Measurements from ENCODE around the gene GJD3. TPM values are rescaled to one million over a fixed set of nuclear protein-coding genes. Genes with fewer than 3 reads are reported as not detected.
A peak's percentile ranks its signal among the peaks of the same experiment; 100 is the strongest.
"Not testable (repeated sequence)": the region's sequence is repeated elsewhere in the genome, so short reads cannot be mapped to it uniquely, and the experiment has no call there.

Gene GJD3
- total RNA-seq, 2 donors from 2014 or later = not detected

DNA sequence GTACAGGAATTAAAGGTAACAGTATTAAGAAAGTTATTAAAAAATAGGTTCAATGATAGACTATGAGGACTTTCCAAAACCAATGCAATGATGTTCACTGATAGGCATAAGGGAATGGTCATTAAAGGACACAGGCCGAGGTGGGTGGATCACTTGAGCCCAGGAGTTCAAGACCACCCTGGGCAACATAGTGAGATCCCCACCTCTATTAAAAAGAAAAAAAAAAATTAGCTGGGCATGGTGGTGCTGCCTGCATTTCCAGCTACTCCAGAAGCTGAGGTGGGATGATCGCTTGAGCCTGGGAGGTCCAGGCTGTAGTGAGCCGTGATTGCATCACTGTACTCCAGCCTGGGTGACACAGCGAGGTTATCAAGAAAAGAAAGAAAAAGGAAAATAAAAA, 47.3 kb upstream of the GJD3 start:
- Histone ChIP-seq H3K9ac (ENCODE audit: extremely low read depth, low read length, poor library complexity, severe bottlenecking) (no peak overlapping the region), H3K9me3 (ENCODE audit: control insufficient read depth, low read length) (no peaks in the 10 kb centered on the region), H3K27me3 (ENCODE audit: control insufficient read depth, insufficient read depth, low read length, poor library complexity, severe bottlenecking) (no peaks in the 10 kb centered on the region), H3K36me3 (ENCODE audit: control insufficient read depth, insufficient read depth, low read length) (peaks cover 79% of the 10 kb centered on the region), H3K4me3 (ENCODE audit: low read length) (no peak overlapping the region), H3K27ac (ENCODE audit: low read depth, low read length) (no peak overlapping the region), H3K4me1 (ENCODE audit: control insufficient read depth, insufficient read depth, low read length) (no peaks in the 10 kb centered on the region)
- Mint-ChIP-seq H3K36me3 (ENCODE audit: low read depth) (peaks cover 51% of the 10 kb centered on the region), H3K27ac (no peak overlapping the region), H3K4me1 (peaks cover 23% of the 10 kb centered on the region), H3K4me3 (no peak overlapping the region), H3K27me3 (ENCODE audit: insufficient read depth) (no peaks in the 10 kb centered on the region), H3K9me3 (no peaks in the 10 kb centered on the region)
- 80 to 96% methylated on average over 1 to 4 of the region's 4 CpGs for WGBS, 2 experiments (ENCODE audit: insufficient coverage in 1 of 2, insufficient read length in 1 of 2)
- TF ChIP-seq, protein P1, sequence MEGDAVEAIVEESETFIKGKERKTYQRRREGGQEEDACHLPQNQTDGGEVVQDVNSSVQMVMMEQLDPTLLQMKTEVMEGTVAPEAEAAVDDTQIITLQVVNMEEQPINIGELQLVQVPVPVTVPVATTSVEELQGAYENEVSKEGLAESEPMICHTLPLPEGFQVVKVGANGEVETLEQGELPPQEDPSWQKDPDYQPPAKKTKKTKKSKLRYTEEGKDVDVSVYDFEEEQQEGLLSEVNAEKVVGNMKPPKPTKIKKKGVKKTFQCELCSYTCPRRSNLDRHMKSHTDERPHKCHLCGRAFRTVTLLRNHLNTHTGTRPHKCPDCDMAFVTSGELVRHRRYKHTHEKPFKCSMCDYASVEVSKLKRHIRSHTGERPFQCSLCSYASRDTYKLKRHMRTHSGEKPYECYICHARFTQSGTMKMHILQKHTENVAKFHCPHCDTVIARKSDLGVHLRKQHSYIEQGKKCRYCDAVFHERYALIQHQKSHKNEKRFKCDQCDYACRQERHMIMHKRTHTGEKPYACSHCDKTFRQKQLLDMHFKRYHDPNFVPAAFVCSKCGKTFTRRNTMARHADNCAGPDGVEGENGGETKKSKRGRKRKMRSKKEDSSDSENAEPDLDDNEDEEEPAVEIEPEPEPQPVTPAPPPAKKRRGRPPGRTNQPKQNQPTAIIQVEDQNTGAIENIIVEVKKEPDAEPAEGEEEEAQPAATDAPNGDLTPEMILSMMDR (conservative IDR thresholded peaks at IDR 0.05) = no peak
- no peak for DNase-seq

DNA sequence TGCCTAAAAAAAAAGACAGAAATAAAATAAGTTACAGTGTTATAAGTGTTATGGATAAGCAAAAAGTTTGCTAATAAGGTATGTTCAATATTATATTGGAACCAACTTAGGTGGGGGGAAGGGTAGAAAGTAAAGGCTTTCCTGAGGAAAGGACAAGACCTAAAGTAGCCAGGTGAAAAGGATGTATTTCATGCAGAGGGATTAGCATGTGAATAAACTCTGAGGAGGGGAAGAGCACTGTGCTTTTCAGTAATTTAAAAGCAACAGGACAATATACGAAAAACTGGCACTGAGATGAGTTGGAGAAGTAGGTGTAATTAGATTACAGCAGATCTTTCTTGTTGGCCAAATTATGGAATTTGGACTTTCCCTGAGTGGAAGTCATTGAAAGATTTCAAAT, 45.5 kb upstream of the GJD3 start:
- Histone ChIP-seq H3K4me1 (ENCODE audit: control insufficient read depth, insufficient read depth, low read length) (no peaks in the 10 kb centered on the region), H3K9ac (ENCODE audit: extremely low read depth, low read length, poor library complexity, severe bottlenecking) (no peak overlapping the region), H3K27me3 (ENCODE audit: control insufficient read depth, insufficient read depth, low read length, poor library complexity, severe bottlenecking) (no peaks in the 10 kb centered on the region), H3K4me3 (ENCODE audit: low read length) (no peak overlapping the region), H3K9me3 (ENCODE audit: control insufficient read depth, low read length) (no peaks in the 10 kb centered on the region), H3K36me3 (ENCODE audit: control insufficient read depth, insufficient read depth, low read length) (peaks cover 83% of the 10 kb centered on the region), H3K27ac (ENCODE audit: low read depth, low read length) (no peak overlapping the region)
- Mint-ChIP-seq H3K4me1 (peaks cover 14% of the 10 kb centered on the region), H3K36me3 (ENCODE audit: low read depth) (peaks cover 52% of the 10 kb centered on the region), H3K27ac (peak overlapping the region; percentile 59), H3K27me3 (ENCODE audit: insufficient read depth) (no peaks in the 10 kb centered on the region), H3K9me3 (no peaks in the 10 kb centered on the region), H3K4me3 (no peak overlapping the region)
- WGBS, 2 experiments (ENCODE audit: insufficient coverage in 1 of 2, insufficient read length in 1 of 2) = 98 to 100% methylated on average over 1 of the region's 1 CpG
- TF ChIP-seq, protein P1 (conservative IDR thresholded peaks at IDR 0.05) = no peak
- no peak for DNase-seq

DNA sequence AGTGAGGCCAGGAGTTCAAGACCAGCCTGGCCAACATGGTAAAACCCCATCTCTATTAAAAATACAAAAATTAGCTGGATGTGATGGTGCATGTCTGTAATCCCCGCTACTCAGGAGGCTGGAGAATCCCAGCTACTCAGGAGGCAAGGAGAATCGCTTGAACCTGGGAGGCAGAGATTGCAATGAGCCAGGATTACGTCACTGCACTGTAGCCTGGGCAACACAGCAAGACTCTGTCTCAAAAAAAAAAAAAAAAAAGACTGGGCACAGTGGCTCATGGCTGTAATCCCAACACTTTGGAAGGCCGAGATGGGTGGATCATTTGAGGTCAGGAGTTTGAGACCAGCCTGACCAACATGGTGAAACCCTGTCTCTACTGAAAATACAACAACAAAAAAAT, 45.0 kb upstream of the GJD3 start:
- H3K4me1 ChIP-seq (ENCODE audit: control insufficient read depth, insufficient read depth, low read length); H3K27ac Mint-ChIP-seq; H3K27me3 Mint-ChIP-seq (ENCODE audit: insufficient read depth); H3K27ac ChIP-seq (ENCODE audit: low read depth, low read length); H3K27me3 ChIP-seq (ENCODE audit: control insufficient read depth, insufficient read depth, low read length, poor library complexity, severe bottlenecking); H3K9ac ChIP-seq (ENCODE audit: extremely low read depth, low read length, poor library complexity, severe bottlenecking); H3K9me3 ChIP-seq (ENCODE audit: control insufficient read depth, low read length); DNase-seq; H3K9me3 Mint-ChIP-seq; H3K4me3 Mint-ChIP-seq; H3K4me3 ChIP-seq (ENCODE audit: low read length): not testable (repeated sequence)
- peaks cover 14% of the 10 kb centered on the region for H3K4me1 Mint-ChIP-seq
- peaks cover 58% of the 10 kb centered on the region for H3K36me3 Mint-ChIP-seq (ENCODE audit: low read depth)
- H3K36me3 ChIP-seq (ENCODE audit: control insufficient read depth, insufficient read depth, low read length) = peaks cover 87% of the 10 kb centered on the region
- 97 to 100% methylated on average over 4 of the region's 4 CpGs for WGBS, 2 experiments (ENCODE audit: insufficient coverage in 1 of 2, insufficient read length in 1 of 2)

DNA sequence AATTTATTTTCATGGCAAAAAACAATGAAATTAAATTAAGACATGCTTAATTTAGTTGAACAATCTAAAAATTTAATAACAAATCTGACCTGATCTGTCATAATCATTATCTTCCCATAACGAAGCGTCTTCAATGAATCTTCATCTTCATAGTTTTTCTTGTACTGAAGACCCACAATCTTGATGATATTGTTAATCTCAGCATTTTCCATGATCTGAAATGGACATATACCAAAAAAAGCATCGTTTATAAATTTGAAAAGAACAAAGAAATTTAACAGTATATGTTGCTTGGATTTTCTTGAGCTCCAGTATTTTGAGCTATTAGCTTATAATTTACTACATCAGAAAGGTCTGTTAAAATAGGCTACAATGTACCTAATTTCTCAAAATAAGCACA, 42.9 kb upstream of the GJD3 start:
- DNase-seq = no peak
- H3K9me3 ChIP-seq (ENCODE audit: control insufficient read depth, low read length) = no peaks in the 10 kb centered on the region
- Mint-ChIP-seq H3K36me3 (ENCODE audit: low read depth) (peaks cover 66% of the 10 kb centered on the region), H3K27ac (no peak overlapping the region), H3K4me3 (no peak overlapping the region), H3K9me3 (no peaks in the 10 kb centered on the region), H3K27me3 (ENCODE audit: insufficient read depth) (no peaks in the 10 kb centered on the region), H3K4me1 (peaks cover 14% of the 10 kb centered on the region)
- H3K9ac ChIP-seq (ENCODE audit: extremely low read depth, low read length, poor library complexity, severe bottlenecking) = no peak overlapping the region
- H3K27me3 ChIP-seq (ENCODE audit: control insufficient read depth, insufficient read depth, low read length, poor library complexity, severe bottlenecking) = no peaks in the 10 kb centered on the region
- TF ChIP-seq, protein P1 (conservative IDR thresholded peaks at IDR 0.05) = no peak
- H3K4me1 ChIP-seq (ENCODE audit: control insufficient read depth, insufficient read depth, low read length) = no peaks in the 10 kb centered on the region
- H3K4me3 ChIP-seq (ENCODE audit: low read length) = no peak overlapping the region
- WGBS, 2 experiments (ENCODE audit: insufficient coverage in 1 of 2, insufficient read length in 1 of 2) = 94 to 100% methylated on average over 2 to 3 of the region's 3 CpGs
- H3K27ac ChIP-seq (ENCODE audit: low read depth, low read length) = no peak overlapping the region
- peaks cover 87% of the 10 kb centered on the region for H3K36me3 ChIP-seq (ENCODE audit: control insufficient read depth, insufficient read depth, low read length)
